NK-92 (cell line): ENCODE measurements around the gene LRCH1.
"Not testable (repeated sequence)": the region's sequence is repeated elsewhere in the genome, so short reads cannot be mapped to it uniquely, and the experiment has no call there.

Experiments
- DNase-seq: peaks from one replicate; lab custom pipeline; 2025; ENCODE audit not compliant: unreplicated experiment; lab: John Stamatoyannopoulos, UW

The LRCH1 gene, protein sequence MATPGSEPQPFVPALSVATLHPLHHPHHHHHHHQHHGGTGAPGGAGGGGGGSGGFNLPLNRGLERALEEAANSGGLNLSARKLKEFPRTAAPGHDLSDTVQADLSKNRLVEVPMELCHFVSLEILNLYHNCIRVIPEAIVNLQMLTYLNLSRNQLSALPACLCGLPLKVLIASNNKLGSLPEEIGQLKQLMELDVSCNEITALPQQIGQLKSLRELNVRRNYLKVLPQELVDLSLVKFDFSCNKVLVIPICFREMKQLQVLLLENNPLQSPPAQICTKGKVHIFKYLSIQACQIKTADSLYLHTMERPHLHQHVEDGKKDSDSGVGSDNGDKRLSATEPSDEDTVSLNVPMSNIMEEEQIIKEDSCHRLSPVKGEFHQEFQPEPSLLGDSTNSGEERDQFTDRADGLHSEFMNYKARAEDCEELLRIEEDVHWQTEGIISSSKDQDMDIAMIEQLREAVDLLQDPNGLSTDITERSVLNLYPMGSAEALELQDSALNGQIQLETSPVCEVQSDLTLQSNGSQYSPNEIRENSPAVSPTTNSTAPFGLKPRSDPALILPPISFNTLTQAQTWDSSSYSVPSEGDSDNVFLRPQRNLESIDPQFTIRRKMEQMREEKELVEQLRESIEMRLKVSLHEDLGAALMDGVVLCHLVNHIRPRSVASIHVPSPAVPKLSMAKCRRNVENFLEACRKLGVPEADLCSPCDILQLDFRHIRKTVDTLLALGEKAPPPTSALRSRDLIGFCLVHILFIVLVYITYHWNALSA

DNA sequence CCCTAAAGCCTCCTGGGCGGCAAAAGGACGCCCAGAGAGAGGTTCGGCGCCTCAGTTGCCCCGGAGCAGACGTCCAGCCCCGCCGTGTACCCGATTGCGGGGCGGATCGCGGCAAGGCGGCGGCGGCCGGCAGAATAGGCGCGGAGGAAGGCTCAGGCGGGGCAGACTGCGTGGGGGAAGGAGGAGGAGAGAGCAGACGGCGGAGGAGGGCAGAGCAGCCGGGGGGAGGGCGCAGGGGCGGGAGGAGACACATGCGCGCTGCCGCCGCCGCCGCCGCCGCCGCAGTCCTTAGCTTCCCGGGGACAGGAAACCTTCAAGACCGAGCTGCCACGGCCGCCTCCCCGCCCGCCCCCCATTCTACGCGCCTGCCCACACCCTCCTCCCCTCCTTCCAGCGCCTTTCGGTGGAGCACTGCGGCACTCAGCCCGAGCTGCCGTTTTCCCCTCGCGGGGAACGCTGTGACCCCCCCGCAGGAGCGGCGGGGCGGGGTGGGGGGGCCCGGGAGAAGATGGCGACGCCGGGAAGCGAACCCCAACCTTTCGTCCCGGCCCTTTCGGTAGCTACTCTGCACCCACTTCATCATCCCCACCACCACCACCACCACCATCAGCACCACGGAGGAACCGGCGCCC is at the start of gene LRCH1:
Gene LRCH1 (plus strand): TSS at position 282 of the 632 bp plus-strand sequence. CDS start 227 bp downstream, at position 509.
- peak; percentile 7 for DNase-seq

- no peak for DNase-seq
These were observed 48.9 kb upstream of the LRCH1 start for GRCh38 chr13:46504036-46504435.

GRCh38 chr13:46507981-46508380 is 45.0 kb upstream of the LRCH1 start:
- no peak for DNase-seq

DNA sequence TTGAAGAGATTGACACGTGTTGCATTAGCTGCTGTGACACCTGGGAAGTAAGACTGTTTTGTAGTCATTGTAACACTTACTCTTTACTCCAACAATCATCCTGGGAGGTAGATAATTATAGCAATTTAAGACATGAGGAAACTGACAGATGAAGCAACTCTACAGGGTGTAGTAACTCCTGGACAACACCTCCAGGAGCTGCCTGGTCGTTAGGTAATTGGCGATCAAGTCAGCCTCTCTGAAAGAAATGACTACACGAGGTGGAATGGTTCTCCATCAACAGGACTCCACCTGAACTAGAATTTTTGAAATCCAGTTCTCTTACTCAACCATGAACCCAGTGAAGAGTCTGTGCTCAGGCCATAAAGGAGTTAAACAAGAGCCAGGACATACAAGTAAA is 43.0 kb upstream of the LRCH1 start:
- no peak for DNase-seq

DNA sequence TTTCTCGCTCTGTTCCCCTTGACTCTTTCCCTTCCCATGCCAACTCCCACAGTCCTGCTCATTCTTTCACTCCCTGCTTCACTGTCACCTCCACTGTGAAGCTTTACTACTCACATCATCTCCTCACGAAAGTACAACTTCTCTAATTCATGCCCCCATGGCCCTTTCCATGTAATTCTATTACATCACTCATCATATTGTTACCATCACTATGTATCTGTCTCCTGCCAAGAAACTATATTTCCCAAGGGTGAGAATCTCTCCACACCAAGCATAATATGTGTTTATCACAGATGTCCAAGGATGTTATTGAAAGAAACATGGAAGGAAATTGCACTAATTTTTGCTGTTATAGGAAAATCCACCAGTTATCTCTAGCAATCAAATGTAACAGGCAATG is 37.2 kb upstream of the LRCH1 start:
- DNase-seq = no peak

- no peak for DNase-seq
These were observed 36.2 kb upstream of the LRCH1 start for GRCh38 chr13:46516599-46517338.

DNA sequence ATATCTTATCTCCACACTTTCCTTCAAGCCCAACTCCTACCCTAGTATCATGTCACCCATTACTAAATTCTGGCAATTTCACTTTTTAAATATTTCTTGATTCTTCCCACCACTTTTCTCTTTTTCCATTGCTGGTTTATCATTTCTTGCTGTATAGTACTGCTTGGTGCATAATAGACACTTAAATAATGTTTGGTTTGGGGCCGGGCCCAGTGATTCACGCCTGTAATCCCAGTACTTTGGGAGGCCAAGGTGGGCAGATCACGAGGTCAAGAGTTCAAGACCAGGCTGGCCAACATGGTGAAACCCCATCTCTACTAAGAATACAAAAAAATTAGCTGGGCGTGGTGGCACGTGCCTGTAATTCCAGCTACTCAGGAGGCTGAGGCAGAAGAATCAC is 35.2 kb upstream of the LRCH1 start:
- DNase-seq = not testable (repeated sequence)

GRCh38 chr13:46519182-46519581 is 33.8 kb upstream of the LRCH1 start:
- no peak for DNase-seq

- DNase-seq = no peak
These were observed 32.8 kb upstream of the LRCH1 start for GRCh38 chr13:46520166-46520565.

GRCh38 chr13:46521486-46521885 is 31.5 kb upstream of the LRCH1 start:
- DNase-seq = no peak

- no peak for DNase-seq
These were observed 30.8 kb upstream of the LRCH1 start for GRCh38 chr13:46521921-46522747.

- DNase-seq = no peak
These were observed 30.3 kb upstream of the LRCH1 start for GRCh38 chr13:46522748-46523030.

- DNase-seq = no peak
These were observed 28.8 kb upstream of the LRCH1 start for GRCh38 chr13:46523972-46524752.

GRCh38 chr13:46526100-46526735 is 26.8 kb upstream of the LRCH1 start:
- DNase-seq = no peak

- no peak for DNase-seq
These were observed 26.2 kb upstream of the LRCH1 start for GRCh38 chr13:46526740-46527139.

- DNase-seq = no peak
These were observed 25.7 kb upstream of the LRCH1 start for GRCh38 chr13:46527237-46527636.

DNA sequence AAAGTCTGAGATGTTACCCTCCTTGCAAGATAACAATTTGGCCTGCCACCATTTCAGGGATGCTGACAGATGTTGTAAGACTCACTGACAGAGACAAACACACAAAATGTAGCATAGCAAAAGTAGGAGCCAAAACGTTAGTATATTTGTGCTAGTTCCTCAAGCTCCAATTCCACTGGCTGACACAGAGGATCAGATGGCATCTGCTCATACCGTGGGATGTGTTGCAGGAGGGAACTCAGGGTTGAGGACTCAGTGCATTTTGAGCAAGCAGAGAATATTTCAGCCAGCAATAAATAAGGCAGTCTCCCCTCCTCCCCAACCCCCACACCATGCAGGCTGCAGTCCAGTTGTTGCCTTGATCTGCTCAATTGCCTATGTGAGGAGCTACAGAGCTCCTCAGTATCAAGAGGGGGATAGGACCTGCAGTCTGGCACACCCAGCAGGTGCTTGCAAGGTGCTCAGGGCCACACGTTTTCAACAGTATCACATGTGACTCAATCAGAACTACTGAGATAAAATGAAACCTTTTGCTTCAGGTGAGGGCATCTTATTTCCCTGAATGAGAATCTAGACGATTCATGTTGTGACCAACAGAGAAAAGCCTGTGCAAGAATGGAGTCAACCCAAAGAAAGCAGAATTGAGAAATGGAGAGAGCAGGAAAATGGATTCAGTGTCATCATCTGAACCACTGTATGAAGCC is 23.6 kb upstream of the LRCH1 start:
- no peak for DNase-seq

- DNase-seq = no peak
These were observed 22.7 kb upstream of the LRCH1 start for GRCh38 chr13:46530084-46530935.
